IMR-90 (cell line): ENCODE results near the gene SPECC1L. TPM values are rescaled to one million over a fixed set of nuclear protein-coding genes. Genes with fewer than 3 reads are reported as not detected.

Experiments used
- ATAC-seq: fragments of 200-7000 bp; cut with Tn5 transposase; 2 replicates; pipeline ENCODE4 v1.9.1; 2020; ENCODE audit warnings: low read depth, mild to moderate bottlenecking, moderate library complexity
- BruUV-seq: library from RNA; stranded (reverse); fragments of 400-500 nt; replicated peaks from 2 replicates; lab custom pipeline; 2021; lab: Mats Ljungman, UMichigan
- CTCF ChIA-PET: fragments of 300-600 bp; formaldehyde crosslinking; extraction: SDS; loops from one replicate; lab custom pipeline; 2021; ENCODE audit warnings: antibody characterized with exemption; lab: Yijun Ruan, JAX
- POLR2A ChIA-PET: fragments of 300-600 bp; sonication (Branson Sonifier 250); formaldehyde crosslinking; loops from one replicate; lab custom pipeline; 2022; ENCODE audit warnings: antibody characterized with exemption; ENCODE audit not compliant: unreplicated experiment; lab: Charles Lee
- DNase-seq: peaks from one replicate; pipeline ENCODE4 v3.0.0; 2013
- H2AFZ ChIP-seq: replicated peaks from 2 replicates; pipeline ENCODE3; 2013; ENCODE audit warnings: low read length, mild to moderate bottlenecking; ENCODE audit not compliant: poor library complexity
- H2AK5ac ChIP-seq: 2 replicates; pipeline ENCODE4 v1.6.1; 2013; ENCODE audit warnings: low read depth, low read length, inconsistent platforms
- H2AK9ac ChIP-seq: replicated peaks from 2 replicates; pipeline ENCODE3; 2013; ENCODE audit warnings: mild to moderate bottlenecking, low read depth, low read length, moderate library complexity; ENCODE audit not compliant: poor library complexity
- H2BK120ac ChIP-seq: 2 replicates; pipeline ENCODE4 v1.6.1; 2013; ENCODE audit warnings: low read depth, low read length, inconsistent platforms
- H2BK15ac ChIP-seq: 3 replicates; pipeline ENCODE4 v1.6.1; 2013; ENCODE audit warnings: low read depth, low read length, inconsistent platforms
- H2BK20ac ChIP-seq: 2 replicates; pipeline ENCODE4 v1.6.1; 2013; ENCODE audit warnings: low read depth, mild to moderate bottlenecking, inconsistent platforms, low read length, moderate library complexity
- H2BK5ac ChIP-seq: 2 replicates; pipeline ENCODE4 v1.6.1; 2013; ENCODE audit warnings: mild to moderate bottlenecking, low read depth, low read length, inconsistent platforms; ENCODE audit not compliant: poor library complexity, severe bottlenecking
- H3K14ac ChIP-seq: replicated peaks from 2 replicates; pipeline ENCODE4 v1.6.1; 2013; ENCODE audit warnings: low read depth, low read length, inconsistent platforms
- H3K18ac ChIP-seq: 2 replicates; pipeline ENCODE4 v1.6.1; 2013; ENCODE audit warnings: low read depth, low read length, control low read depth
- H3K23ac ChIP-seq: 2 replicates; pipeline ENCODE4 v1.6.1; 2013; ENCODE audit warnings: low read depth, low read length, inconsistent platforms
- H3K27ac ChIP-seq: 2 replicates; pipeline ENCODE4 v1.5.1; 2013; ENCODE audit warnings: mild to moderate bottlenecking, control low read depth, low read length; ENCODE audit not compliant: insufficient read depth
- H3K27me3 ChIP-seq: 2 replicates; pipeline ENCODE4 v1.6.1; 2013; ENCODE audit warnings: low read length; ENCODE audit not compliant: control insufficient read depth, insufficient read depth
- H3K36me3 ChIP-seq: 2 replicates; pipeline ENCODE4 v1.6.1; 2013; ENCODE audit warnings: low read length, mixed read lengths; ENCODE audit not compliant: control insufficient read depth, insufficient read depth
- H3K4ac ChIP-seq: 2 replicates; pipeline ENCODE4 v1.6.1; 2013; ENCODE audit warnings: low read depth, low read length, inconsistent platforms
- H3K4me1 ChIP-seq: 2 replicates; pipeline ENCODE4 v1.6.1; 2013; ENCODE audit warnings: low read length, mixed read lengths; ENCODE audit not compliant: control insufficient read depth, insufficient read depth
- H3K4me2 ChIP-seq: 2 replicates; pipeline ENCODE4 v1.6.1; 2013; ENCODE audit warnings: low read depth, mild to moderate bottlenecking, control low read depth, low read length, moderate library complexity
- H3K4me3 ChIP-seq: 2 replicates; pipeline ENCODE4 v1.5.1; 2013; ENCODE audit warnings: low read depth, mild to moderate bottlenecking, control low read depth, low read length, moderate library complexity; ENCODE audit not compliant: insufficient read depth
- H3K56ac ChIP-seq: 2 replicates; pipeline ENCODE4 v1.6.1; 2013; ENCODE audit warnings: low read length, inconsistent platforms; ENCODE audit not compliant: insufficient read depth; ENCODE audit errors: extremely low read depth
- H3K79me1 ChIP-seq, 2 experiments: 2 replicates each; pipeline ENCODE4 v1.6.1; 2013; ENCODE audit warnings: low read length in 2 of 2, inconsistent platforms in 1 of 2, low read depth in 1 of 2
- H3K9ac ChIP-seq: 2 replicates; pipeline ENCODE4 v1.6.1; 2013; ENCODE audit warnings: low read depth, low read length, control low read depth
- H3K9me1 ChIP-seq: 2 replicates; pipeline ENCODE4 v1.6.1; 2013; ENCODE audit warnings: low read length, inconsistent platforms; ENCODE audit not compliant: insufficient read depth
- H3K9me3 ChIP-seq: 2 replicates; pipeline ENCODE4 v1.6.1; 2013; ENCODE audit warnings: low read length; ENCODE audit not compliant: control insufficient read depth, insufficient read depth
- H4K20me1 ChIP-seq: 2 replicates; pipeline ENCODE4 v1.6.1; 2013; ENCODE audit warnings: low read length, inconsistent platforms; ENCODE audit not compliant: insufficient read depth
- H4K5ac ChIP-seq: 2 replicates; pipeline ENCODE4 v1.6.1; 2013; ENCODE audit warnings: mild to moderate bottlenecking, low read depth, low read length, control low read depth
- H4K8ac ChIP-seq, 2 experiments: 2 replicates each; pipeline ENCODE4 v1.6.1; 2013; ENCODE audit warnings: low read depth in 2 of 2, low read length in 2 of 2, control low read depth in 1 of 2, inconsistent platforms in 1 of 2
- H4K91ac ChIP-seq: 2 replicates; pipeline ENCODE4 v1.6.1; 2013; ENCODE audit warnings: low read depth, low read length, inconsistent platforms; ENCODE audit not compliant: insufficient read depth
- RCOR1 ChIP-seq: IDR thresholded peaks from 2 replicates; pipeline ENCODE4 v1.6.1; 2012; ENCODE audit warnings: mild to moderate bottlenecking, low read length, improper control_type of control experiment; ENCODE audit not compliant: insufficient replicate concordance
- WGBS, 2 experiments: methylation state at CpG; one replicate each; pipeline versions ENCODE4 v1.1.5 to v1.1.7; 2013; ENCODE audit warnings: missing lambda C conversion rate in 2 of 2; ENCODE audit not compliant: insufficient read length in 1 of 2; ENCODE audit errors: extremely low coverage in 2 of 2; 5-methylcytosine and 5-hydroxymethylcytosine counted together
- dilution Hi-C: fragments of 300-500 bp; cut with HindIII; formaldehyde crosslinking; loops from one replicate; pipeline ENCODE4 v1.14.3; 2018; ENCODE audit warnings: low sequenced_read_pairs; ENCODE audit not compliant: unreplicated experiment
- in situ Hi-C: fragments of 300-500 bp; cut with MboI; formaldehyde crosslinking; loops from 3 replicates; pipeline ENCODE4 v1.14.3; 2019; ENCODE audit warnings: low sequenced_read_pairs, inconsistent platforms, mixed read lengths
- intact Hi-C: fragments of 100-400 bp; cut with micrococcal nuclease; formaldehyde crosslinking; loops from 2 replicates; pipeline ENCODE4 v1.10.0; 2022
- polyA plus RNA-seq, 3 experiments: library from polyadenylated mRNA; depleted of rRNA; stranded (reverse); fragments of >200 nt; gene quantifications; 2 replicates each; pipeline ENCODE4 v1.2.3, GENCODE V29; 2012; ENCODE audit warnings: low replicate concordance in 1 of 3
- total RNA-seq: library from RNA; depleted of rRNA; stranded (reverse); fragments of >200 nt; gene quantifications from 2 replicates; pipeline ENCODE4 v1.2.3, GENCODE V29; 2012

Gene SPECC1L
- total and polyA plus RNA-seq, 2 of the 4 experiments (the other 2 are of a cell fraction) = 18.7 to 44.1 TPM

DNA sequence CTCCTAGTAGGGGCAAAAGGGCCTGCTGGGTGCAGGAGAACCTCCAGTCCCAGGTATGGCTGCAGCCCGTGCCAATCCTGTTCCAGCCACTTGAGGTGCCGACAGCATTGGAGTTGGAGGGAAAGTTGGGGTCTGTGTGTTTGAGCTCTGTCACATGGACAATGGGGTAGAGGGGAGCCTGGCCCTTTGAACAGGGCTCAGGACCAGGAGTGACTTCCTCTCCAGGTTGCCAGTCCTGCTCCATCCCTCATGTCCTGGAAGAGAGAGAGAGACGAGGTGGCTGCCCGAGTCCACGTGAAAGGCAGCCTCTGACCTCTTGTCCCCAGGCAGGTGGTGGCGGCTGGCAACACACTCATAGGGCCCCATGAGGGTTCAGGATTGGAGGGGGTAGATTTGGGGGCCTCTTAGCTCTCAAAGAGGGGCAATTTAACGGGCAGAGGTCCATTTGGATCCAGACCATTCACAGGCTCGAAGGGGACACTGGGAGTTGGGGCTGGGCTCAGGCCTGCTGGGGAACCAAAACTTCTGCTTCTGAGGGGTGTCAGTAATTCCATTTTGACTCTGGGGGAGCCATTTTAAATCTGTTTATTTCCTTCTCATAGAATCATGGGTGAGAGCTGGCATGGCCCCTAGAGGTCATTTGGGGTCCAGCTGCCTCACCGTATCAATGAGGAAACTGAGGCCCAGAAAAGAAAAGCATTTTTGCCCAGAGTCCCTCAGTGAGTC, 160.8 kb downstream of the SPECC1L start:
- Histone ChIP-seq H4K20me1 (no peaks in the 10 kb centered on the region; the same call in 1 of the 2 replicates), H3K36me3 (no peaks in the 10 kb centered on the region), H3K27me3 (peaks cover 7% of the 10 kb centered on the region; the same call in 1 of the 2 replicates), H2BK20ac (no peak overlapping the region), H2AFZ (no peak overlapping the region), H3K14ac (no peak overlapping the region), H3K23ac (no peak overlapping the region), H2AK5ac (no peak overlapping the region; the same call in 1 of the 2 replicates), H3K4me3 (no peak overlapping the region), H3K4me1 (peaks cover 12% of the 10 kb centered on the region), H2AK9ac (peak overlapping the region; percentile 65), H3K4me2 (no peak overlapping the region), H2BK120ac (no peak overlapping the region), H2BK5ac (no peak overlapping the region), H3K9ac (no peak overlapping the region), H3K9me3 (no peaks in the 10 kb centered on the region), H3K4ac (no peak overlapping the region), H3K79me1 (no peaks in the 10 kb centered on the region), H4K5ac (no peak overlapping the region), H4K8ac (no peak overlapping the region), H3K18ac (no peak overlapping the region), H3K56ac (no peak overlapping the region), H3K27ac (no peak overlapping the region), H2BK15ac (no peak overlapping the region), H3K9me1 (peaks cover 2% of the 10 kb centered on the region), H4K91ac (no peak overlapping the region)
- TF ChIP-seq RCOR1 = no peak
- WGBS, 2 experiments = 94% methylated on average over 3 of the region's 9 CpGs; no CpG with 5 or more reads in 1 of the 2 experiments
- in situ Hi-C loops (no loop called here), dilution Hi-C loops (no loop called here), intact Hi-C loops (no loop called here)
- DNase-seq (no peak), ATAC-seq (no peak)
- ChIA-PET POLR2A (no interaction called here), CTCF (no interaction called here)
- BruUV-seq = no TSS peak
